NCI-H1417 (cell line): Measurements from ENCODE around the gene CAMTA1.
A peak's percentile ranks its signal among the peaks of the same experiment; 100 is the strongest.

Source experiments
- DNase-seq, 3 experiments: peaks; one replicate each; lab custom pipeline; 2025; lab: John Stamatoyannopoulos, UW

CAMTA1 gene

DNA sequence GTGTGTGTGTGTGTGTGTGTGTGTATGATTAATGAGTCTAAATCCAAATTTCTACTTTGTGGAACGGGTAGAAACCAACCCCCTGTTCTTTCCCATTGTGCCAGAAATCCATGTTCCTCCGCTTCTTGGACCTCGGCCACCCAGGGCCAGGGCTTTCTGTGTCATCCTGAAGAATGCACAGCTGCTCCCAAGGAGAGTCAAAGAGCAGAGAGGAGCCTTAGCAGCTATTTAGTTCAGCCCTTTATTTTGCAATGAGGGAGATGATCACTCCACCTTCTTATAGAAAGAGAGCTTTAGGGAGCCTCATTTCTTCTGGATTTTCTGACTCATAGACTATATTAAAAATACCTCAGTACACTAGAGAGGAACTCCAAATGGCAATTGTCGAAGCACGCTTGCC, 496.6 kb downstream of the CAMTA1 start:
- no peak for DNase-seq

DNA sequence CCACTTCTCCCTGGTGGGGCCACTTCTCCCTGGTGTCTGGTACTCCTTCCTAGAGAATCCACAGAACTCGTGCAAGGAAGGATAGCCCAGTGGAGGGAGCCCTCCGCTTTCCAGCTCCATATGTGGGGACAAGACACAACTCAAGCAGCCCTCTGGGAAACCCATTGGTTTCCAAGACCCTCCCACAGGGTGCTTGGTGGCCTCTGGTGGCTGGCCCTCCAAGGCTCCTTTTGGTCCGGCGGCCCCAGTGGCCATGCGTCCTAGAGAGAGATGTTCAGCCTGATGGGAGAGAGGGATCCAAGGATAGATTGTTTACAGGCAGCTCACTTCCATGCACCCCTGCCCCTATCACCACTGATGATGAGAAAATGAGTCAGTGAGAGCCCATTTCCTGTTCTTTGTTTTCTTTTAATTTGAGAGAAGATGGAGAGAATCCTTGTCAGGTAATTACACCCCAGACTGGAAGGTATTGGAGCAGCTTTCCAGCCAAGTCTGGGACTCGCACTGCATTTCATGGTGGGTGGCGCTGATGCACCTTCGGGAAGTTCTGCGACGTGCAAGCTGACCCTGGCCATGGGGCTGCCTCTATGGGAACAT, 499.7 kb downstream of the CAMTA1 start:
- DNase-seq: no peak

DNA sequence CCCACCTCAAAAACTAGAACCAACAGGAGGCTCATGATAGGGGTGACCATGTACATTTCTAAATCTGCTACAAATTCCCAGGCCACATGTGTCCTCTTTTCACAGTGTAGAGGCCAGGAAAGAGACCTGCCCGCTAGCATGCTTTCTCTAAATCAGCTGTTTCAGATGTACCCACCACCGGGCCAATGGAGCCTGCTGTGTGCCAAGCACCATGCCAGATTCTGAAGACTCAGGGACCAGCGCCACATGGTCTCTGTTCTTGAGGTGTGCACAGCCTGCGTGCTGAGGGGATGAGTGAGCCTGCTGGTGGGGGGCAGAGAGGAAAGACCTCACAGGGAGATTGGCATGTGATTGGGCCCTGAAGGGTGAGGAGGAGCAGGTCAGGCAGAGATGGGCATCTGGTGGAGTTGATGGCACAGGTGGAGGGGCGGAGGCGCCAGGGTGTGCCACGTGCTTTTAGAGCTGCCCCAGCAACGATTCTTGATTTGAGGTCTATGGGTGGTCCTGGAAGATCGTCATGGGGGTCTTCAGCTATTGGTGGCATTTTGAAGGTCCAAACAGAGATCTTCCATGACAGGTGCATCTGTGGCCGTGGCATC, 500.7 kb downstream of the CAMTA1 start:
- DNase-seq: no peak

DNA sequence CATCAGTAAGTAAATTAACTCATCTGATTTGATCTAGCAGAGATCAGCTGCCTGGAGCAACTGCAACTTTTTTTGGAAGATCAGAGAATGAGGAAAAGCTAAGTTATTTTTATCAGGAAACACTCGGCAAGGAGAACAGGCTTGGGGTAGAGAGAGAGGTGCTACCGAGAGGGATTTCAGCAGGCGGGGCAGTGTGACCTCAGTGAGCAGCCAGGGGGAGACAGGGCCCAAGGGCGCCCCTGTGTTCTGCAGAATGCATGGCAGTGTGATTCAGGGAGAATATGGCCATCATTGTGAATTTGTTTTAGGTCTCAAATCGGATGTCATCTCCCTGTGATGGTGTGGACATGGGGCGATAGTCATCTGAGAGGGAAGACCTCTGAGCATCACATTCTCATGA, 501.8 kb downstream of the CAMTA1 start:
- DNase-seq: no peak

DNA sequence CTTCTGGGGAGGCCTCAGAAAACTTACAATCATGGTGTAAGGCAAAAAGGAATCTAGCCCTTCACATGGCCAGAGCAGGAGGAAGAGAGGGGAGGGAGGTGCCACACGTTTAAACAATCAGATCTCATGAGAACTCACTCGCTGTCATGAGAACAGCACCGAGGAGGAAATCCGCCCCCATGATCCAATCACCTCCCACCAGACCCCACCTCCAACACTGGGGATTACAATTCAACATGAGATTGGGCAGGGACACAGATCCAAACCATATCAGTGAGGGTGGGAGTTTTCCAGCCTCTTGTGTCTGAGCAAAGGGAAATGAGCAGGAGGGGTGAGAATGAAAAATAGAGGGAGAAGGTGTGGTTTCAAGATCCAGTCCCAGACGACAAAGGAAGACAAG, 503.7 kb downstream of the CAMTA1 start:
- no peak for DNase-seq

DNA sequence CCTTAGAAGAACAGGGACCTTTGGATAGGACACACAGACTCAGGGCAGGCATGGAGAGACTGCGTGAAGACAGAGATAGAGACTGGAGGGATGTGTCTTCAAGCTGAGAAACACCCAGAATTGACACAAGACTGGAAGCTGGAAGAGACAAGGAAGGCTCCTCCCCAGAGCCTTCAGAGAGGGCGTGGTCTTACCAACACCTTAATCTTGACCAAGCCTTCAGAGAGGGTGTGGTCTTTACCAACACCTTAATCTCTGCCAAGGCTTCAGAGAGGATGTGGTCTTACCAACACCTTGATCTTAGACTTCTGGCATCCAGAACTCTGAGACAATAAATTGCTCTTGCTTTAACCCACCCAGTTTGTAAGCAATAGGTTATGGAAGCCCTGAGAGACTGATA, 504.4 kb downstream of the CAMTA1 start:
- no peak for DNase-seq

GRCh38 chr1:7290971-7291970, 506.0 kb downstream of the CAMTA1 start:
- peak in 1 of 3 experiments; percentile 3 for DNase-seq

DNA sequence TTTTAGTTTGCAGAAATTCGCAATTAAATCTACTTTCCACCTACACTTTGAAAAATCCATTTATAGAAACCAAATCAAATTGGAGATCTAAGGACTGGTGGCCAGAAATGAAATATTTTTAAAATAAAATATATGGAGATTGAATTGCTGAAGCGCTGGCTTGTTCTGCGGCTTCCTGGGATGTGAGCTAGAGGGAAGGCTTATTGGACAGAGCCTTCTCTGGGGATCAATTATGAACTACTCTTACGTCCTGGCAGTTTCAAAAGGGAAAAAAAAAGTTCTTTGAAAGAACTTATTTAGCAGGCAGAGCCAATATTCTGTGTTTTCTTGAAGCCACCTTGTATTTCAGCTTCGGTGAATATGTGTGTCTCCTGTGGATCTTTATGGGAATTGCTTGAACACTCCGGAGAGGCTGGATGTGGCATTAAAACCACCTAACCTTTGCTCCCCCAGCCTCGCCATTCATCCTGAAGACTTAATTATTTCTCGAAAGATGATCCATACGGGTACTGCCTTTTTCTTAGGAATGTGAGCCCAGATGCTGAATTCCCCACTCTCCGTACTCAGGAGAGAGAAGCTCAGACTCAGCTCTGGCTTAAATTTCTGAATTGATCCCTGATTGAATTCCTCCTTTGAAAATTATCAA, 506.9 kb downstream of the CAMTA1 start:
- DNase-seq: no peak

DNA sequence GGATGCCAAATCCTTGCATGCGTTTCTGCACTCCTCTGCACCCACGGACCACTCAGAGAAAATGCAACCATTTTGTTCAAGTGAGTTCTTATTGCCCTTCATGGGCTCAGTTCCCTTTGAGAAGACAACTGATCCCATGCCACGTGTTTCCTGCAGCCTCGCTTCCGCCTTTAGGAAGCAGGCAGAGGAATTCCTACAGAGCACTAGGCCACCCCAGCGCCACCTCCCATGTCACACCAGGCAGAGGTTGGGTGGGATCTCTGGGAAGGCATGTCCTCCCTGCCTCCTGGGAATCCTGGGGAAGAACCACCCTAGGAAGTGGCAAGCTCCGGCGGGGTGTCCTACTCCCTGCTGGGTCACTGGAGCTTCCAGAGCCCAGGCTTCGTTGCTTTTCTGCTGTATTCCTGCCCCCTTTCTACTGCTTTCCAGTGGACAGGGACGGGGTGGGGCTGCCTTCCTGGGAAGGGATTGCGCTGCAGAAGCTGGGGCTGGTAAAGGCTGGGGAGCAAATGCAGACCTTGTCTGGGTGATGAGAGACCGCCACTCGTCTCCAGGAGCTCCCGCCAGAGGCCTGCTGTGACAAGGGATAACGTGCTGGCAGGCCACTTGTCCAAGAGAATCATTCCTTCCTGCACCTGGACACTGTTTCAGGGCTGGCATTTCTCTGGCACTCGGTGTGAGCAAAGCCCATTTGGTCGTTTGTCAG, 507.6 kb downstream of the CAMTA1 start:
- DNase-seq: peak in 1 of 3 experiments; percentile 6

DNA sequence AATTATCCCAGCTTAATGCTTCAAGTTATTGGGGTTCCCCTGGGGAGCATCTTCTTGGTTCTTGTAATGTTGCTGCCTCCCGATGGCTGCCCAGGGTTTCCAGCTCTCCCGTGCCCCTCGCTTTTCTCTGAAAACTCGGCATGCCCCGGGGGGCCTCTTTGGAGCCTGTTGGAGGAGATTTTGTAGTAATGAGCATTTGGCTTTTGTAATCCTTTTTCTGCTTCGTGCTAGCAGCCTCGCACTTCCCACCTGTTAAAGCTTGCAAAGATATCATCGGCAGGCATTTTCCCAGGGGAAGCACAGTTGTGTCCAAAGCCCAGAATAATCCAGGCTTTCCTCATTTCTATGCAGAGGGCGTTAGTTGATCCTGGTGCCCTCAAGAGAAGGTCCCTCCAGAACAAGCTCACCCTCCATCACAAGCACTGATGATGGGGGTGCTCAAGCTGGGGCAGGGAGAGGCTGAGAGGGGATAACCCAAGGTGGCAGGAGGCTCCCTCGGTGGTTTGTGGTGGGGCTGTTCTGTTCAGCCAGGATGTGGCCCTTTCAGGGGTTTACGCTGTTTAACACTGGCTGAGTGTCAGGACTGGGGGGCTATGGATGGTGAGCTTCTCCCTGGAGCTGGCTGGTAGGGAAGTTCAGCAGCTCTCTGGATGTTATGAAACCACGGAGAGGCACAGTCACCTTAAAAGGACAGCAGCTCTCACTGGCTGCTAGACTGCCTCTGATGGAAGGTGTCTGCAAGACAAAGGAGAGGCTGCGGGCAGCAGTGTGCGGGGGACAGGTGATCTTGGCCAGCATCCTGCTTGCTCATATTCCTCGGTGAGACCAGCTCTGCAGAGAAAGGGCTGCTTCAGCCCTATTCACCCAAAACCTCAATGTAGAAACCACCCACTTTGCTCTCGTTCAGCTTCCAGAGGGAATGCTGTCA, 508.7 kb downstream of the CAMTA1 start:
- DNase-seq: peak in 1 of 3 experiments; percentile 41

- no peak for DNase-seq
These were observed 509.4 kb downstream of the CAMTA1 start for GRCh38 chr1:7294636-7295035.

DNA sequence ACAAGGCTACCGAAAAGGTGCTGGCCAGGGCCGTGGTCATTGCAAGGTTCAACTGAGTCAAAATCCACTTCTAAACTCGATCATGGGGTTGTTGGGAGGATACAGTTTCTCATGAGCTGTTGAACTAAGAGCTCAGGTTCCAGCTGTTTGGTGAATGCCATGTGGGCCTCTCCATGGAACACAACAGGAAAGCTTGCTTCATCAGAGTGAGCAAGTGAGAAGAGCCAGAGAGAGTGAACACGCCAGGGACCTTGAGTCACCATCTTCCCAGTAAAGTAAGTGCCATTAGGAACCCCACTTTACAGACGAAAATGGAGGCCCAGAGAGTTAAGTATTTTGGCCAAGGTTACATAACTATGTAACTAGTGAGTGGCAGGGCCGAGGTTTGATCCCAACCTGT, 510.7 kb downstream of the CAMTA1 start:
- no peak for DNase-seq

DNA sequence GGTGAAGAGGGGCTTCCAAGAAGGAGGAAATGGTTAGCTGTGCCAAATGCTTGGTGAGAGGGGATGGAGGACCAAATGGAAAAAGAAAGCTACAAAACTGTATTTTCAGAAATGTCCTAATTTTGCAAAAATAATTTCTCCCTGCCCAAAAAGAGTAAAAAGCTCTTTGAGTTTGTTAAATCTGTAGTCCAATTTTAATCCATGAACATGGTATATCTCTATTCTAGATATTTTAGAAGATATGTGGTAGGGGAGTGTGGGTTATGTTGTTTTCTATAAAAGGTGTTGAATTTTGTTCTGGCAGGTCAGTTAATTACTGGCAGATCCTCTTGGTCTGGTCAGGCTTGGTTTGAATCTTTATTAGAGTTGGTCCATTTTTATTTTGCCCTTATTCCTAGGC, 511.7 kb downstream of the CAMTA1 start:
- DNase-seq: no peak

GRCh38 chr1:7298145-7298544, 512.9 kb downstream of the CAMTA1 start:
- DNase-seq: no peak

DNA sequence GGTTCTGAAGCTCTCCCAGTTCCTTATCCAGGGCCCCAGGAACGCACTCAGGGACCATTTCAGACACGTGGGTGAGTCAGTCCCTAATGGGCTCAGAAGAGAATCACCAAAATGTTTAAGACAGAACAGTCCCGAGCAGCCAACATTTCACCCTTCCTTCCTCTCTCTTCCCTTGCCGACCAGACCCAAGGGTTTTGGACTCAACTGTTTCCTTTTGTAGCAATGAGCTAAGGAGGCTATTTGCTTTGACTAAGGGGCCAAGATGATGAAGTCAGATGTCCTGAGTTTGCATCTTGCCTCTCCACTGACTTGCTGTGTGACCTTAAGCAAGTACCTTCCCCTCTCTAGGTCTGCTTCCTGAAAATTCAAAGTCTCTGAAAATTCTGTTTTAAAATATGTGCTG, 513.5 kb downstream of the CAMTA1 start:
- no peak for DNase-seq

DNA sequence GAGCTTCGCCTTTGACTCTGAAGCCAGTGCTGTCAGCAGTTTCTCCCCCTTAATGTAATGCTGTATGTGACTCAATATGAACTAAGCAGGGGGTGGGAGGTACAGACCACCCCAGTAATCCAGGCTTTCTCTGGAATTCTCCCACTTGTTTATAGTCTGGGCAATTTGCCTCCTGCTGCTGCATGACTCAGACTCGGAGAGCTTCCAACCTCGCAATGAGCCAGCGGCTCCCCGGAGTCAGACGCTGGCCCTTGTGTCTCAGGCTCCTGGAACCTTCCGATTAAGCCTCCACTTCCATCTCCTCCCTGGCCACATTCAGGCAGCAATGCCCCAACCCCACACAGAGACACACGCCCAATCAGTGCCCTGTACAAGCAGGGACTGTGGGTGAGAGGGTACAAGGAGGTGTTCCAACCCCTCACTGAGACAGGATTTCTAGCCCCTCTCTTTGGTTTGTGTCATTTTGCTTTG, 514.1 kb downstream of the CAMTA1 start:
- peak in 2 of 3 experiments; percentile 8 to 25 for DNase-seq

DNA sequence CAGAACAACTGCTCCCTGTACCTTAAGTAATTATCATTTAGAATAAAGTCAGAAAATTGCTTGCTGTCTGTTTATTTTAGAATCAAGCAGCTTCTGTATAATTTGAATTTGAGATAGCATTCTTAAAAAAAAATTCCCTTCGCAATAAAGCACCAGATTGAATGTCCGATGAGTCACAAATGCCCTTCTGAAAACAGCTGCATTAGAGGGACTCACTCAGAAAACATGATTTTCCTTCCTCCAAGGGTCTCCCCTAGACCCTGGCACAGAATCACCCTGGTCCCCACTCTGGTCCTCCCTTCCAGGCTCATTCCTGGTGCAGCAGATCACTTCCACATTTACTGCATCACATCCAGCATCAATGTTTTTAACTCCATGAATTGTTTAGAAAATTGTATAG, 514.7 kb downstream of the CAMTA1 start:
- DNase-seq: no peak

- DNase-seq: peak in 2 of 3 experiments; percentile 12 to 39
These were observed 515.8 kb downstream of the CAMTA1 start for GRCh38 chr1:7300893-7301663.

GRCh38 chr1:7301664-7301981, 516.4 kb downstream of the CAMTA1 start:
- DNase-seq: peak in 1 of 3 experiments; percentile 80

DNA sequence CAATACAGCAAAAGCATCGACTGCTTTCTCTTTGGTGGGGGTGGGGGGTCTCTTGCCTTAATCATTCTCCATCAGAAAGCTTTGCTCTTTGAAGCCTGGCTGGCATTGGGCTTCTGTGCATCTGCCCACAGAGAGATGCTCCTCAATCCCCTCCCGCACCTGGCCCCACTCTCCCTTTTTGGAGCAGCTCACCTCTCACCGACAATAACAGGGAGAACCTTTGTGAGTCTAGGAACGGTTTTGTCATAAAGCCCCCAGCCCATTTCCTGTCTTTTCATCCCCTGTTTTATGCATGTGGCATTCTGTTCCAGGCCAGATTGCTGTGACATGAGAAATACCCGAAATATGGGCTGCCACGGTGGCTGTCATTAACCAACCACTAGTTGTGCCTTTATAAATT, 516.9 kb downstream of the CAMTA1 start:
- no peak for DNase-seq
